Trophoblast cell (in vitro differentiated cells and primary cell): ENCODE measurements around the gene TMEM244.

Experiments used
- DNase-seq, 2 donors: peaks; one replicate each; pipeline ENCODE4 v3.0.0-alpha.2; 2016
- H2AFZ ChIP-seq: 2 replicates; pipeline ENCODE4 v1.6.1; 2013; ENCODE audit warnings: low read length, moderate library complexity, mild to moderate bottlenecking; ENCODE audit not compliant: insufficient read depth, poor library complexity
- H2AK5ac ChIP-seq: 2 replicates; pipeline ENCODE4 v1.6.1; 2013; ENCODE audit warnings: mild to moderate bottlenecking, low read length
- H2BK120ac ChIP-seq: 2 replicates; pipeline ENCODE4 v1.6.1; 2013; ENCODE audit warnings: low read length, mild to moderate bottlenecking, moderate library complexity; ENCODE audit not compliant: insufficient read depth, poor library complexity
- H2BK12ac ChIP-seq: 2 replicates; pipeline ENCODE4 v1.6.1; 2013; ENCODE audit warnings: mild to moderate bottlenecking, low read length, moderate library complexity
- H2BK5ac ChIP-seq: 2 replicates; pipeline ENCODE4 v1.6.1; 2013; ENCODE audit warnings: low read length, low read depth, moderate library complexity, mild to moderate bottlenecking; ENCODE audit not compliant: poor library complexity
- H3K14ac ChIP-seq: 2 replicates; pipeline ENCODE4 v1.6.1; 2013; ENCODE audit warnings: mild to moderate bottlenecking, low read length
- H3K18ac ChIP-seq: 2 replicates; pipeline ENCODE4 v1.6.1; 2013; ENCODE audit warnings: mild to moderate bottlenecking, low read length
- H3K23ac ChIP-seq: 2 replicates; pipeline ENCODE4 v1.6.1; 2013; ENCODE audit warnings: low read length
- H3K27ac ChIP-seq: 2 replicates; pipeline ENCODE4 v1.5.1; 2013; ENCODE audit warnings: low read depth, mild to moderate bottlenecking, inconsistent platforms, low read length, moderate library complexity
- H3K27me3 ChIP-seq: 2 replicates; pipeline ENCODE4 v1.6.1; 2013; ENCODE audit warnings: inconsistent platforms, mild to moderate bottlenecking, low read length, moderate library complexity; ENCODE audit not compliant: insufficient read depth
- H3K36me3 ChIP-seq, 2 experiments: 1 replicate in 1 of 2; 2 replicates in 1 of 2; pipeline ENCODE4 v1.6.1; 2013; ENCODE audit warnings: low read length in 2 of 2, mild to moderate bottlenecking in 2 of 2, moderate library complexity in 1 of 2; ENCODE audit not compliant: insufficient read depth in 2 of 2, control insufficient read depth in 1 of 2
- H3K4ac ChIP-seq: 2 replicates; pipeline ENCODE4 v1.6.1; 2013; ENCODE audit warnings: low read depth, mild to moderate bottlenecking, low read length, moderate library complexity
- H3K4me1 ChIP-seq, 2 experiments: 1 replicate in 1 of 2; 2 replicates in 1 of 2; pipeline ENCODE4 v1.6.1; 2013; ENCODE audit warnings: low read length in 2 of 2, mild to moderate bottlenecking in 2 of 2, moderate library complexity in 1 of 2; ENCODE audit not compliant: insufficient read depth in 2 of 2, control insufficient read depth in 1 of 2
- H3K4me2 ChIP-seq: 2 replicates; pipeline ENCODE4 v1.6.1; 2013; ENCODE audit warnings: inconsistent platforms, mild to moderate bottlenecking, low read length, moderate library complexity
- H3K4me3 ChIP-seq: 2 replicates; pipeline ENCODE4 v1.5.1; 2013; ENCODE audit warnings: mild to moderate bottlenecking, low read depth, low read length, inconsistent platforms
- H3K79me1 ChIP-seq: one replicate; pipeline ENCODE4 v1.6.1; 2013; ENCODE audit warnings: low read length
- H3K79me2 ChIP-seq: 2 replicates; pipeline ENCODE4 v1.6.1; 2013; ENCODE audit warnings: low read length, mild to moderate bottlenecking; ENCODE audit not compliant: control insufficient read depth, insufficient read depth, poor library complexity
- H3K9ac ChIP-seq: 2 replicates; pipeline ENCODE4 v1.6.1; 2013; ENCODE audit warnings: mild to moderate bottlenecking, low read length
- H3K9me3 ChIP-seq: 2 replicates; pipeline ENCODE4 v1.6.1; 2013; ENCODE audit warnings: low read depth, mild to moderate bottlenecking, control low read depth, inconsistent platforms, low read length; ENCODE audit not compliant: insufficient read depth
- H4K12ac ChIP-seq: 2 replicates; pipeline ENCODE4 v1.6.1; 2013; ENCODE audit warnings: low read depth, mild to moderate bottlenecking, low read length, moderate library complexity
- H4K8ac ChIP-seq: 2 replicates; pipeline ENCODE4 v1.6.1; 2013; ENCODE audit warnings: low read depth, mild to moderate bottlenecking, low read length, moderate library complexity
- H4K91ac ChIP-seq: one replicate; pipeline ENCODE4 v1.6.1; 2013; ENCODE audit warnings: low read depth, mild to moderate bottlenecking, low read length, moderate library complexity
- WGBS: extraction: QIAGEN DNeasy Blood & Tissue Kit; methylation state at CpG from one replicate; pipeline ENCODE4 v1.1.7; 2013; ENCODE audit warnings: missing lambda C conversion rate; ENCODE audit not compliant: insufficient read length, insufficient coverage; ENCODE audit errors: extremely low coverage; 5-methylcytosine and 5-hydroxymethylcytosine counted together

The TMEM244 gene

GRCh38 chr6:129867403-129867802 is 6.3 kb upstream of the TMEM244 start:
- no peaks in the 10 kb centered on the region for H3K4me1 ChIP-seq

GRCh38 chr6:129866688-129867087 is 5.6 kb upstream of the TMEM244 start:
- Histone ChIP-seq H3K9ac (no peak overlapping the region), H2AFZ (no peak overlapping the region), H4K12ac (no peak overlapping the region)

More at GRCh38 chr6:129867403-129867802, 6.3 kb upstream of the TMEM244 start:
- H3K9ac ChIP-seq = no peak overlapping the region
- H2AFZ ChIP-seq = no peak overlapping the region
- H4K8ac ChIP-seq = no peak overlapping the region
- H3K14ac ChIP-seq = no peak overlapping the region
- H3K79me1 ChIP-seq = no peaks in the 10 kb centered on the region
- no peaks in the 10 kb centered on the region for H3K79me2 ChIP-seq
- H3K36me3 ChIP-seq = no peaks in the 10 kb centered on the region
- H3K4me2 ChIP-seq = no peak overlapping the region
- no peak overlapping the region for H2BK5ac ChIP-seq
- H3K27ac ChIP-seq = no peak overlapping the region
- H3K27me3 ChIP-seq = no peaks in the 10 kb centered on the region
- no peak overlapping the region for H2BK120ac ChIP-seq
- H3K23ac ChIP-seq = no peak overlapping the region
- H2BK12ac ChIP-seq = no peak overlapping the region
- DNase-seq = no peak
- H4K91ac ChIP-seq = no peak overlapping the region
- no peak overlapping the region for H2AK5ac ChIP-seq
- no peak overlapping the region for H3K4ac ChIP-seq
- no peak overlapping the region for H4K12ac ChIP-seq
- H3K4me3 ChIP-seq = no peak overlapping the region
- no peaks in the 10 kb centered on the region for H3K9me3 ChIP-seq
- no peak overlapping the region for H3K18ac ChIP-seq

GRCh38 chr6:129866256-129866655 is 5.1 kb upstream of the TMEM244 start:
- WGBS = no CpG with 5 or more reads among the region's 1 CpG
- H3K27me3 ChIP-seq = no peaks in the 10 kb centered on the region
- H3K4me1 ChIP-seq = no peaks in the 10 kb centered on the region
- H3K18ac ChIP-seq = no peak overlapping the region
- H3K79me1 ChIP-seq = no peaks in the 10 kb centered on the region
- H3K27ac ChIP-seq = no peak overlapping the region
- no peak overlapping the region for H3K4me2 ChIP-seq
- H2BK5ac ChIP-seq = no peak overlapping the region
- no peak overlapping the region for H3K4ac ChIP-seq
- H2AFZ ChIP-seq = no peak overlapping the region
- H4K91ac ChIP-seq = no peak overlapping the region
- no peak overlapping the region for H2BK12ac ChIP-seq
- H4K8ac ChIP-seq = no peak overlapping the region
- no peak for DNase-seq
- H2AK5ac ChIP-seq = no peak overlapping the region
- H3K36me3 ChIP-seq = no peaks in the 10 kb centered on the region
- H3K9ac ChIP-seq = no peak overlapping the region
- H3K14ac ChIP-seq = no peak overlapping the region
- H3K9me3 ChIP-seq = no peaks in the 10 kb centered on the region
- H3K23ac ChIP-seq = no peak overlapping the region
- no peak overlapping the region for H2BK120ac ChIP-seq
- no peak overlapping the region for H3K4me3 ChIP-seq
- H4K12ac ChIP-seq = no peak overlapping the region
- H3K79me2 ChIP-seq = no peaks in the 10 kb centered on the region

More at GRCh38 chr6:129866688-129867087, 5.6 kb upstream of the TMEM244 start:
- WGBS = no CpG with 5 or more reads among the region's 2 CpGs
- H4K8ac ChIP-seq = no peak overlapping the region
- H2BK12ac ChIP-seq = no peak overlapping the region
- no peak overlapping the region for H3K14ac ChIP-seq
- no peak for DNase-seq
- H3K23ac ChIP-seq = no peak overlapping the region
- no peak overlapping the region for H2AK5ac ChIP-seq
- H3K4me3 ChIP-seq = no peak overlapping the region
- no peak overlapping the region for H2BK5ac ChIP-seq
- no peak overlapping the region for H4K91ac ChIP-seq
- H3K4me2 ChIP-seq = no peak overlapping the region
- no peaks in the 10 kb centered on the region for H3K79me1 ChIP-seq
- no peaks in the 10 kb centered on the region for H3K79me2 ChIP-seq
- no peak overlapping the region for H2BK120ac ChIP-seq
- no peaks in the 10 kb centered on the region for H3K36me3 ChIP-seq
- H3K4me1 ChIP-seq = no peaks in the 10 kb centered on the region
- no peaks in the 10 kb centered on the region for H3K9me3 ChIP-seq
- no peaks in the 10 kb centered on the region for H3K27me3 ChIP-seq
- no peak overlapping the region for H3K4ac ChIP-seq
- H3K27ac ChIP-seq = no peak overlapping the region
- no peak overlapping the region for H3K18ac ChIP-seq

- H3K14ac ChIP-seq = no peak overlapping the region
- H3K27me3 ChIP-seq = no peaks in the 10 kb centered on the region
- H3K9me3 ChIP-seq = no peaks in the 10 kb centered on the region
- H3K79me2 ChIP-seq = no peaks in the 10 kb centered on the region
- H2BK120ac ChIP-seq = no peak overlapping the region
- DNase-seq = no peak
- WGBS = no CpG with 5 or more reads among the region's 4 CpGs
- no peaks in the 10 kb centered on the region for H3K4me1 ChIP-seq
- H3K4ac ChIP-seq = no peak overlapping the region
- no peak overlapping the region for H4K12ac ChIP-seq
- H3K4me2 ChIP-seq = no peak overlapping the region
- H3K9ac ChIP-seq = no peak overlapping the region
- H4K8ac ChIP-seq = no peak overlapping the region
- no peak overlapping the region for H3K23ac ChIP-seq
- no peak overlapping the region for H2BK12ac ChIP-seq
- H2AFZ ChIP-seq = no peak overlapping the region
- H3K36me3 ChIP-seq = no peaks in the 10 kb centered on the region
- no peak overlapping the region for H3K18ac ChIP-seq
- no peak overlapping the region for H3K4me3 ChIP-seq
- no peak overlapping the region for H2AK5ac ChIP-seq
- no peak overlapping the region for H2BK5ac ChIP-seq
- H3K27ac ChIP-seq = no peak overlapping the region
- H4K91ac ChIP-seq = no peak overlapping the region
- H3K79me1 ChIP-seq = no peaks in the 10 kb centered on the region
These were observed 3.9 kb upstream of the TMEM244 start for GRCh38 chr6:129865013-129865412.
